Adipocyte (in vitro differentiated cells): ENCODE measurements around the gene KLK15.

Experiments used
- DNase-seq: peaks from one replicate; pipeline ENCODE4 v3.0.0-alpha.2; 2015; ENCODE audit warnings: low read depth
- H3K27me3 ChIP-seq: replicated peaks from 2 replicates; pipeline ENCODE4 v1.7.0; 2013; ENCODE audit warnings: mild to moderate bottlenecking, low read length, moderate library complexity; ENCODE audit not compliant: control insufficient read depth, insufficient read depth
- H3K36me3 ChIP-seq: 2 replicates; pipeline ENCODE4 v1.7.0; 2013; ENCODE audit warnings: low read length, mild to moderate bottlenecking, moderate library complexity; ENCODE audit not compliant: control insufficient read depth, insufficient read depth, severe bottlenecking
- H3K4me1 ChIP-seq: 2 replicates; pipeline ENCODE4 v1.7.0; 2013; ENCODE audit warnings: mild to moderate bottlenecking, low read length, moderate library complexity; ENCODE audit not compliant: control insufficient read depth, insufficient read depth
- H3K4me3 ChIP-seq: 2 replicates; pipeline ENCODE4 v1.7.0; 2013; ENCODE audit warnings: mild to moderate bottlenecking, low read length, moderate library complexity
- H3K9ac ChIP-seq: 2 replicates; pipeline ENCODE4 v1.7.0; 2013; ENCODE audit warnings: mild to moderate bottlenecking, low read length, moderate library complexity
- H3K9me3 ChIP-seq: 2 replicates; pipeline ENCODE4 v1.7.0; 2013; ENCODE audit warnings: mild to moderate bottlenecking, low read length, moderate library complexity; ENCODE audit not compliant: control insufficient read depth

The KLK15 gene

GRCh38 chr19:50777830-50778303, 55.5 kb downstream of the KLK15 start:
- peak; percentile 14 for DNase-seq
- no peak overlapping the region for H3K4me3 ChIP-seq

GRCh38 chr19:50777261-50777660, 56.1 kb downstream of the KLK15 start:
- H3K9me3 ChIP-seq: peaks cover 11% of the 10 kb centered on the region
- H3K4me1 ChIP-seq: no peaks in the 10 kb centered on the region
- H3K36me3 ChIP-seq: no peaks in the 10 kb centered on the region
- no peak for DNase-seq
- H3K9ac ChIP-seq: no peak overlapping the region
- H3K27me3 ChIP-seq: peaks cover 39% of the 10 kb centered on the region
- no peak overlapping the region for H3K4me3 ChIP-seq

More at GRCh38 chr19:50777830-50778303, 55.5 kb downstream of the KLK15 start:
- no peaks in the 10 kb centered on the region for H3K4me1 ChIP-seq
- no peaks in the 10 kb centered on the region for H3K36me3 ChIP-seq
- peaks cover 8% of the 10 kb centered on the region for H3K9me3 ChIP-seq
- peaks cover 43% of the 10 kb centered on the region for H3K27me3 ChIP-seq
- H3K9ac ChIP-seq: no peak overlapping the region

GRCh38 chr19:50776131-50776530, 57.2 kb downstream of the KLK15 start:
- Histone ChIP-seq H3K36me3 (no peaks in the 10 kb centered on the region), H3K4me3 (no peak overlapping the region), H3K9ac (no peak overlapping the region), H3K27me3 (peaks cover 39% of the 10 kb centered on the region), H3K4me1 (no peaks in the 10 kb centered on the region), H3K9me3 (peaks cover 11% of the 10 kb centered on the region)
- no peak for DNase-seq
